HG03025 (cell line): Measurements from ENCODE around the gene CBY1.

ENCODE experiments used
- ATAC-seq: cut with Tn5 transposase; IDR thresholded peaks from one replicate; pipeline ENCODE4 v1.9.1; 2021; ENCODE audit warnings: mild to moderate bottlenecking, moderate library complexity; ENCODE audit not compliant: unreplicated experiment, low FRiP score

Gene CBY1

GRCh38 chr22:38719196-38719595, 62.8 kb downstream of the CBY1 start:
- ATAC-seq, result no peak

GRCh38 chr22:38720350-38720749, 63.9 kb downstream of the CBY1 start:
- no peak for ATAC-seq

DNA sequence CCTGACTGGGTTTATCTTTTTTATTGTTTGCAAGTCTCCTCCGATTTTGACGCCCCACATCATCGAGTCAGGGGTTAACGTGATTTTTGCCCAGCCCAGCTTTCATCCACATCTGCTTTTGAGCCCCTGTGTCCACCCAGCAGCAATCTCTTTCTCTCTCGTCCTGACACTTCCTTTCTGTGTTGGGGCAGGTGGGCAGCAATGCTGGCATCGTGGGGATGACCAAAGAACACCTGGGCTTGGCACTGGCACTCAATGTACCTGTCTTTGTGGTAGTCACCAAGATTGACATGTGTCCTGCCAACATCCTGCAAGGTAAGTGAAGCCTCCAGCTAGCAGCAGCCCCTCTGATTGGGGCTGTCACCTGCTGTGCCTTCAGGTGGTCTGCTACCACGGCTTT, 65.1 kb downstream of the CBY1 start:
- no peak for ATAC-seq
